Measurements from ENCODE around the gene SNAP23. TPM values are rescaled to one million over a fixed set of nuclear protein-coding genes. Genes with fewer than 3 reads are reported as not detected.

SNAP23 gene
- total RNA-seq, 1 donor from 2014 or later: 54.8 TPM

- Mint-ChIP-seq H3K4me3 (no peak overlapping the region), H3K27me3 (ENCODE audit: low read depth) (no peaks in the 10 kb centered on the region)
- DNase-seq (ENCODE audit: low read depth, low spot score): no peak
These were observed 29.7 kb upstream of the SNAP23 start for GRCh38 chr15:42465520-42466259.

GRCh38 chr15:42471002-42471401 lies 24.4 kb upstream of the SNAP23 start:
- no peak for DNase-seq (ENCODE audit: low read depth, low spot score)
- Mint-ChIP-seq H3K27ac (ENCODE audit: unreplicated experiment) (no peak overlapping the region), H3K4me1 (no peaks in the 10 kb centered on the region), H3K27me3 (ENCODE audit: low read depth) (no peaks in the 10 kb centered on the region), H3K36me3 (ENCODE audit: low read depth) (no peaks in the 10 kb centered on the region), H3K9me3 (no peaks in the 10 kb centered on the region), H3K4me3 (no peak overlapping the region)
- TF ChIP-seq CTCF (conservative IDR thresholded peaks at IDR 0.05): no peak

More at GRCh38 chr15:42465520-42466259, 29.7 kb upstream of the SNAP23 start:
- no peaks in the 10 kb centered on the region for H3K9me3 Mint-ChIP-seq
- no peak overlapping the region for H3K27ac Mint-ChIP-seq (ENCODE audit: unreplicated experiment)
- peaks cover 3% of the 10 kb centered on the region for H3K36me3 Mint-ChIP-seq (ENCODE audit: low read depth)
- no peak for TF ChIP-seq CTCF (conservative IDR thresholded peaks at IDR 0.05)
- H3K4me1 Mint-ChIP-seq: peaks cover 5% of the 10 kb centered on the region

GRCh38 chr15:42474827-42475226 lies 20.6 kb upstream of the SNAP23 start:
- Mint-ChIP-seq H3K4me1 (no peaks in the 10 kb centered on the region), H3K27me3 (ENCODE audit: low read depth) (no peaks in the 10 kb centered on the region), H3K36me3 (ENCODE audit: low read depth) (no peaks in the 10 kb centered on the region), H3K27ac (ENCODE audit: unreplicated experiment) (no peak overlapping the region), H3K9me3 (no peaks in the 10 kb centered on the region), H3K4me3 (no peak overlapping the region)
- DNase-seq (ENCODE audit: low read depth, low spot score): no peak
- no peak for TF ChIP-seq CTCF (conservative IDR thresholded peaks at IDR 0.05)

GRCh38 chr15:42482701-42483100 lies 12.7 kb upstream of the SNAP23 start:
- no peak for DNase-seq (ENCODE audit: low read depth, low spot score)
- Mint-ChIP-seq H3K4me3 (no peak overlapping the region), H3K27me3 (ENCODE audit: low read depth) (no peaks in the 10 kb centered on the region), H3K27ac (ENCODE audit: unreplicated experiment) (no peak overlapping the region), H3K36me3 (ENCODE audit: low read depth) (peaks cover 10% of the 10 kb centered on the region), H3K4me1 (peaks cover 7% of the 10 kb centered on the region), H3K9me3 (no peaks in the 10 kb centered on the region)
- TF ChIP-seq CTCF (conservative IDR thresholded peaks at IDR 0.05): no peak

GRCh38 chr15:42483677-42484076 lies 11.8 kb upstream of the SNAP23 start:
- no peak for TF ChIP-seq CTCF (conservative IDR thresholded peaks at IDR 0.05)
- Mint-ChIP-seq H3K27me3 (ENCODE audit: low read depth) (no peaks in the 10 kb centered on the region), H3K9me3 (no peaks in the 10 kb centered on the region), H3K4me3 (no peak overlapping the region), H3K36me3 (ENCODE audit: low read depth) (peaks cover 10% of the 10 kb centered on the region), H3K4me1 (peaks cover 15% of the 10 kb centered on the region), H3K27ac (ENCODE audit: unreplicated experiment) (no peak overlapping the region)
- no peak for DNase-seq (ENCODE audit: low read depth, low spot score)
